K562 (cell line): ENCODE results near the gene PRICKLE2. TPM values are rescaled to one million over a fixed set of nuclear protein-coding genes. Genes with fewer than 3 reads are reported as not detected.

Source experiments
- ATAC-seq: fragments of 200-7000 bp; cut with Tn5 transposase; 3 replicates; pipeline ENCODE4 v1.9.1; 2020; ENCODE audit warnings: moderate library complexity
- BruUV-seq: library from RNA; stranded (reverse); fragments of 400-500 nt; replicated peaks from 2 replicates; lab custom pipeline; 2021; lab: Mats Ljungman, UMichigan
- CTCF ChIA-PET: fragments of 300-600 bp; formaldehyde crosslinking; extraction: SDS; loops from one replicate; lab custom pipeline; 2021; ENCODE audit warnings: low intra/inter-chr PET ratio; lab: Yijun Ruan, JAX
- POLR2A ChIA-PET: fragments of 300-600, 350-650 bp; sonication (Branson Sonifier 250); formaldehyde crosslinking; extraction: SDS; loops from one replicate; lab custom pipeline; 2021; ENCODE audit warnings: antibody characterized with exemption, inconsistent platforms; lab: Yijun Ruan, JAX
- DNase-seq, 4 experiments: peaks; one replicate each; pipeline versions ENCODE4 v3.0.0 to v3.0.0-alpha.2; 2011 to 2018; ENCODE audit warnings: low spot score in 3 of 4, mixed read lengths in 3 of 4; ENCODE audit errors: extremely low read depth in 1 of 4
- FAIRE-seq: peaks from 2 replicates; lab custom pipeline; 2011; peaks lifted over from hg19 to GRCh38; lab: Jason Lieb, UNC
- H2AFZ ChIP-seq: 2 replicates; pipeline ENCODE4 v1.6.0; 2011; ENCODE audit warnings: low read depth, low read length, control low read depth, inconsistent platforms
- H3K27ac ChIP-seq: fragments of 200-600 bp; 3 replicates; pipeline ENCODE4 v1.8.0; 2011; ENCODE audit warnings: low read depth, mild to moderate bottlenecking, control low read depth, inconsistent platforms, low read length, moderate library complexity, mixed read lengths; ENCODE audit errors: extremely low read depth
- H3K27me3 ChIP-seq, 2 experiments: fragments of 300-600 bp in 1 of 2; 2 replicates in 1 of 2; 3 replicates in 1 of 2; pipeline versions ENCODE4 v1.6.0 to v1.8.0; 2011; ENCODE audit warnings: inconsistent platforms in 2 of 2, low read length in 2 of 2, mild to moderate bottlenecking in 1 of 2, mixed read lengths in 1 of 2, moderate library complexity in 1 of 2; ENCODE audit not compliant: control insufficient read depth in 2 of 2, insufficient read depth in 2 of 2
- H3K36me3 ChIP-seq: fragments of 300-600 bp; 3 replicates; pipeline ENCODE4 v1.8.0; 2011; ENCODE audit warnings: mild to moderate bottlenecking, low read length, inconsistent platforms; ENCODE audit not compliant: control insufficient read depth, insufficient read depth
- H3K4me1 ChIP-seq, 2 experiments: fragments of 200-600 bp in 1 of 2; replicated peaks in 1 of 2; 2 replicates in 1 of 2; 3 replicates in 1 of 2; pipeline versions ENCODE4 v1.5.1 to v1.8.0; 2011; ENCODE audit warnings: inconsistent platforms in 2 of 2, low read length in 2 of 2, mild to moderate bottlenecking in 1 of 2, mixed read lengths in 1 of 2, moderate library complexity in 1 of 2; ENCODE audit not compliant: control insufficient read depth in 2 of 2, insufficient read depth in 2 of 2
- H3K4me2 ChIP-seq: 2 replicates; pipeline ENCODE4 v1.6.1; 2011; ENCODE audit warnings: low read length, control low read depth, inconsistent platforms, mixed read lengths; ENCODE audit not compliant: insufficient read depth
- H3K4me3 ChIP-seq: fragments of 200-600 bp; sonication (generic), shearing (Covaris generic); 2 replicates; pipeline ENCODE4 v1.5.1; 2016; ENCODE audit warnings: control low read depth, inconsistent platforms
- H3K79me2 ChIP-seq: fragments of 200-600 bp; 3 replicates; pipeline ENCODE4 v1.8.0; 2011; ENCODE audit warnings: low read length, inconsistent platforms; ENCODE audit not compliant: control insufficient read depth, insufficient read depth
- H3K9ac ChIP-seq, 2 experiments: 2 replicates each; pipeline versions ENCODE4 v1.6.0 to v1.6.1; 2011; ENCODE audit warnings: low read depth in 2 of 2, low read length in 2 of 2, control low read depth in 1 of 2, inconsistent platforms in 1 of 2, mild to moderate bottlenecking in 1 of 2, mixed read lengths in 1 of 2; ENCODE audit not compliant: insufficient read depth in 1 of 2
- H3K9me1 ChIP-seq: one replicate; pipeline ENCODE4 v1.6.0; 2011; ENCODE audit warnings: inconsistent platforms, mild to moderate bottlenecking, low read length, moderate library complexity; ENCODE audit not compliant: control insufficient read depth, insufficient read depth
- H3K9me3 ChIP-seq: replicated peaks from 2 replicates; pipeline ENCODE4 v1.5.1; 2011; ENCODE audit warnings: low read depth, low read length, inconsistent platforms; ENCODE audit not compliant: control insufficient read depth, insufficient read depth
- H4K20me1 ChIP-seq: replicated peaks from 2 replicates; pipeline ENCODE4 v1.6.1; 2011; ENCODE audit warnings: low read length, inconsistent platforms, mixed read lengths; ENCODE audit not compliant: control insufficient read depth, insufficient read depth
- BCLAF1 ChIP-seq, 2 experiments: fragments of 450-650 bp in 1 of 2; IDR thresholded peaks; 2 replicates each; pipeline ENCODE4 v1.6.1; 2011 to 2017; ENCODE audit warnings: low read depth in 2 of 2, antibody characterized with exemption in 1 of 2, borderline replicate concordance in 1 of 2, low read length in 1 of 2, mild to moderate bottlenecking in 1 of 2, mixed read lengths in 1 of 2; ENCODE audit not compliant: control insufficient read depth in 1 of 2
- BRCA1 ChIP-seq, 2 experiments: fragments of 450-650 bp in 1 of 2; sonication (generic) in 1 of 2; formaldehyde crosslinking in 1 of 2; IDR thresholded peaks; 2 replicates each; pipeline versions ENCODE4 v1.5.0 to v1.6.1; 2017 to 2020; ENCODE audit warnings: mild to moderate bottlenecking in 1 of 2, missing genetic modification reagents in 1 of 2
- ESRRA ChIP-seq: fragments of 450-650 bp; IDR thresholded peaks from 2 replicates; pipeline ENCODE4 v1.6.1; 2014; ENCODE audit warnings: low read depth, mild to moderate bottlenecking, moderate library complexity, borderline replicate concordance
- GTF2B ChIP-seq: IDR thresholded peaks from 2 replicates; pipeline ENCODE4 v1.6.1; 2011; ENCODE audit not compliant: insufficient read length; ENCODE audit errors: extremely low read depth
- ILF3 ChIP-seq: fragments of 450-650 bp; IDR thresholded peaks from 2 replicates; pipeline ENCODE4 v1.6.1; 2018; ENCODE audit warnings: antibody characterized with exemption, mild to moderate bottlenecking, moderate library complexity, borderline replicate concordance
- LEF1 ChIP-seq: fragments of 450-650 bp; IDR thresholded peaks from 2 replicates; pipeline ENCODE4 v1.6.1; 2016; ENCODE audit warnings: mild to moderate bottlenecking
- NCOA1 ChIP-seq: fragments of 450-650 bp; IDR thresholded peaks from 2 replicates; pipeline ENCODE4 v1.6.1; 2016; ENCODE audit warnings: low read depth
- PRMT5 ChIP-seq: sonication (generic); formaldehyde crosslinking; IDR thresholded peaks from 2 replicates; pipeline ENCODE4 v1.5.0; 2020; ENCODE audit warnings: missing genetic modification reagents
- SP2 ChIP-seq: IDR thresholded peaks from 2 replicates; pipeline ENCODE4 v1.6.1; 2011; ENCODE audit warnings: mild to moderate bottlenecking, low read depth, low read length, moderate library complexity; ENCODE audit not compliant: poor library complexity, severe bottlenecking; ENCODE audit errors: extremely low read depth
- SUPT5H ChIP-seq: fragments of 450-650 bp; IDR thresholded peaks from 2 replicates; pipeline ENCODE4 v1.6.1; 2016
- ZBTB43 ChIP-seq: sonication (generic); formaldehyde crosslinking; IDR thresholded peaks from 2 replicates; pipeline ENCODE4 v1.8.0; 2023; ENCODE audit warnings: mild to moderate bottlenecking, missing genetic modification reagents
- ZNF239 ChIP-seq: fragments of 250-450 bp; sonication (Bioruptor Pico); IDR thresholded peaks from 2 replicates; pipeline ENCODE4 v1.4.0; 2020; ENCODE audit warnings: mild to moderate bottlenecking
- ZNF583 ChIP-seq: fragments of 250-450 bp; sonication (Bioruptor Pico); IDR thresholded peaks from 2 replicates; pipeline ENCODE4 v1.4.0; 2020
- WGBS: fragments of 100-300 bp; shearing (Covaris generic); methylation state at CpG from one replicate; pipeline ENCODE4 v1.1.6; 2016; ENCODE audit warnings: low coverage, mixed read lengths; ENCODE audit not compliant: insufficient coverage; ENCODE audit errors: missing lambda C conversion rate; 5-methylcytosine and 5-hydroxymethylcytosine counted together
- in situ Hi-C: fragments of 300-500 bp; cut with MboI; formaldehyde crosslinking; loops from 4 replicates; pipeline ENCODE4 v1.15.0; 2018; ENCODE audit warnings: inconsistent platforms, mixed read lengths
- intact Hi-C: fragments of 100-400 bp; cut with micrococcal nuclease; formaldehyde crosslinking; loops from 2 replicates; pipeline ENCODE4 v1.14.2; 2022
- polyA plus RNA-seq, 8 experiments: library from polyadenylated mRNA; depleted of rRNA in 4 of 8; stranded (reverse) in 5 of 8; unstranded in 3 of 8; fragments of >200 nt; fragmentation: Nextera tagmentation in 2 of 8; fragmentation: Illumina TruSeq in 1 of 8; extraction: Ambion mirVana in 2 of 8; extraction: Trizol in 1 of 8; gene quantifications; 2 replicates each; pipeline versions ENCODE4 v1.2.1 to v1.2.3, GENCODE V29; 2011 to 2014; ENCODE audit warnings: inconsistent platforms in 1 of 8, missing spikeins in 1 of 8
- total RNA-seq, 7 experiments: library from RNA; depleted of rRNA in 6 of 7; stranded (reverse); fragments of >200 nt in 6 of 7; fragmentation: Illumina TruSeq in 2 of 7; extraction: Trizol in 2 of 7; gene quantifications; 2 replicates each; pipeline versions ENCODE4 v1.2.1 to v1.2.3, GENCODE V29; 2011 to 2021; ENCODE audit warnings: low replicate concordance in 1 of 7
- TF ChIP-seq, protein P1 (sequence below): IDR thresholded peaks from 2 replicates; pipeline ENCODE4 v1.6.1; 2012; ENCODE audit warnings: low read depth, low read length, improper control_type of control experiment, borderline replicate concordance

Gene PRICKLE2
- total and polyA plus RNA-seq, 9 of the 15 experiments (the other 6 are each of a cell fraction or from before 2014, with no cell fraction given) = 0.07 to 0.09 TPM; not detected in 7

DNA sequence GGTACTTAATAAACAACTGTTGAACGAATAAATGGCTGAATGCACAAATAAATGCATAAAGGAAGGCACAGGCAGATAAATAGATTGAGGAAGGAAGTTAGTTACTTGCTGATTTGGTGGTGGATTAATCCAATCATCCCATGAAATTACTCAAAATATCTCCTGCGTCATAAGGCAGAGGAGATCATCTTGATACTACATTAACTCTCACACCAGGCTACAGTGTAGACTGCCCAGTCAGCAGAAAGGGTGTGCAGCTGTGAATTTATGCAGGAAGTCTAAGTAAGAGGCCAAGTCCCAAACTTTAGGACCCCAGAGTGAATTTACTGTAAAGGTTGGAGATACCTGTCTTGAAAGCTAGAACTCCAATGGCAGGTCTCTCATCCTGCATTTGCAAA lies 38.6 kb downstream of the PRICKLE2 start (continued):
- TF ChIP-seq PRMT5 (CRISPR knock-in tag) = no peak
- TF ChIP-seq SP2 = no peak

DNA sequence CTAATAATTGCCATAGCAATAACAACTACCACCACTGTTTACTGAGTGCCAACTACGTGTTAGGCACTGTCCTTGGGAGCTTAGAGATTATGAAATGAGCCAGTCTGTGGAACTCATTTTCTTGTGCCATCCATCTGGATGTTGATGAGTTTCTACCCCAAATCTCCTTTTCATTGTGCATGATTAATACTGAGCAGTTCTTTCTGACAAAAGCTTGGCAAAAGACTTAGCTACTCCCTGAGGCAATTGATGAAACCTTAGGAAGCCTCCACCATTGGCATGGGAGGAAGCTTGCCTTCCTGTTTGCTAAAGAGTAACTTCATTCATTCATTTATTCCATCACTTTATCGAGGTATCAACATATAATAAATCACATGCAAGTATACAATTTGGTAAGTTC lies 39.8 kb downstream of the PRICKLE2 start:
- DNase-seq = no peak
- 0% methylated on average over 2 of the region's 2 CpGs for WGBS
- no peak overlapping the region for H3K9ac ChIP-seq
- ChIA-PET POLR2A (no interaction called here), CTCF (no interaction called here)
- in situ Hi-C loops = no loop called here
- H3K79me2 ChIP-seq = no peaks in the 10 kb centered on the region
- H3K4me2 ChIP-seq = no peak overlapping the region
- H2AFZ ChIP-seq = no peak overlapping the region
- no peak overlapping the region for H3K27ac ChIP-seq
- no peaks in the 10 kb centered on the region for H4K20me1 ChIP-seq
- H3K27me3 ChIP-seq = no peaks in the 10 kb centered on the region
- H3K9me3 ChIP-seq = no peaks in the 10 kb centered on the region
- TF ChIP-seq BRCA1 (IDR thresholded peaks at IDR 0.05) (no peak), BRCA1 (CRISPR knock-in tag; IDR thresholded peaks at IDR 0.05) (no peak), NCOA1 (no peak), ZBTB43 (CRISPR knock-in tag) (no peak), ILF3 (no peak), ZNF583 (CRISPR knock-in tag) (no peak), SUPT5H (no peak), GTF2B (no peak), ZNF239 (CRISPR knock-in tag) (no peak), LEF1 (no peak), ESRRA (no peak), BCLAF1 (IDR thresholded peaks at IDR 0.05; ENCODE audit: borderline replicate concordance in 1 of 2, control insufficient read depth in 1 of 2, low read depth in 2 of 2, low read length in 1 of 2) (no peak)
- TF ChIP-seq, protein P1, sequence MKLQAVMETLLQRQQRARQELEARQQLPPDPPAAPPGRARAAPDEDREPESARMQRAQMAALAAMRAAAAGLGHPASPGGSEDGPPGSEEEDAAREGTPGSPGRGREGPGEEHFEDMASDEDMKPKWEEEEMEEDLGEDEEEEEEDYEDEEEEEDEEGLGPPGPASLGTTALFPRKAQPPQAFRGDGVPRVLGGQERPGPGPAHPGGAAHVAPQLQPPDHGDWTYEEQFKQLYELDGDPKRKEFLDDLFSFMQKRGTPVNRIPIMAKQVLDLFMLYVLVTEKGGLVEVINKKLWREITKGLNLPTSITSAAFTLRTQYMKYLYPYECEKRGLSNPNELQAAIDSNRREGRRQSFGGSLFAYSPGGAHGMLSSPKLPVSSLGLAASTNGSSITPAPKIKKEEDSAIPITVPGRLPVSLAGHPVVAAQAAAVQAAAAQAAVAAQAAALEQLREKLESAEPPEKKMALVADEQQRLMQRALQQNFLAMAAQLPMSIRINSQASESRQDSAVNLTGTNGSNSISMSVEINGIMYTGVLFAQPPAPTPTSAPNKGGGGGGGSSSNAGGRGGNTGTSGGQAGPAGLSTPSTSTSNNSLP = no peak
- H3K9me1 ChIP-seq = no peaks in the 10 kb centered on the region
- no peak overlapping the region for H3K4me3 ChIP-seq
- BruUV-seq = no TSS peak
- no peak for ATAC-seq
- no peaks in the 10 kb centered on the region for H3K4me1 ChIP-seq
- intact Hi-C loops = no loop called here
- FAIRE-seq = no peak
- no peaks in the 10 kb centered on the region for H3K36me3 ChIP-seq
